Calu3 (cell line): ENCODE measurements around the gene TEX29. TPM values are rescaled to one million over a fixed set of nuclear protein-coding genes. Genes with fewer than 3 reads are reported as not detected.

ENCODE experiments used
- Bru-seq: library from RNA; stranded (reverse); fragments of 400-500 nt; gene quantifications from one replicate; lab custom pipeline; 2021; lab: Mats Ljungman, UMichigan
- BruChase-seq, 2 experiments: library from RNA; stranded (reverse); fragments of 400-500 nt; gene quantifications; one replicate each; lab custom pipeline; 2021; lab: Mats Ljungman, UMichigan
- BruUV-seq: library from RNA; stranded (reverse); fragments of 400-500 nt; replicated peaks from 2 replicates; lab custom pipeline; 2021; lab: Mats Ljungman, UMichigan
- CTCF ChIA-PET: fragments of 300-600 bp; sonication (Branson Sonifier 250); formaldehyde crosslinking; loops from one replicate; lab custom pipeline; 2022; ENCODE audit warnings: antibody characterized with exemption; lab: Charles Lee
- DNase-seq: peaks from one replicate; pipeline ENCODE4 v3.0.0; 2022
- H3K27ac Mint-ChIP-seq: one replicate; pipeline ENCODE4 v1.8.0; 2022; ENCODE audit warnings: mixed read lengths; ENCODE audit not compliant: unreplicated experiment
- H3K27me3 Mint-ChIP-seq: one replicate; pipeline ENCODE4 v1.8.0; 2022; ENCODE audit warnings: mixed read lengths; ENCODE audit not compliant: unreplicated experiment
- H3K36me3 Mint-ChIP-seq: one replicate; pipeline ENCODE4 v1.8.0; 2022; ENCODE audit warnings: mild to moderate bottlenecking, moderate library complexity, mixed read lengths; ENCODE audit not compliant: insufficient read depth, unreplicated experiment
- H3K4me1 Mint-ChIP-seq: one replicate; pipeline ENCODE4 v1.8.0; 2022; ENCODE audit warnings: mild to moderate bottlenecking, low read depth, mixed read lengths; ENCODE audit not compliant: unreplicated experiment
- H3K4me3 Mint-ChIP-seq: one replicate; pipeline ENCODE4 v1.8.0; 2022; ENCODE audit warnings: mild to moderate bottlenecking, low read depth, moderate library complexity, mixed read lengths; ENCODE audit not compliant: unreplicated experiment
- H3K9me3 Mint-ChIP-seq: one replicate; pipeline ENCODE4 v1.8.0; 2022; ENCODE audit warnings: low read depth, mixed read lengths; ENCODE audit not compliant: unreplicated experiment
- intact Hi-C: fragments of 100-400 bp; cut with micrococcal nuclease; formaldehyde crosslinking; loops from one replicate; pipeline ENCODE4 v1.10.0; 2022; ENCODE audit not compliant: unreplicated experiment
- long read RNA-seq: library from polyadenylated mRNA; stranded (forward); transcript quantifications from one replicate; pipeline ENCODE4 v2.0.0, GENCODE V29; 2022
- total RNA-seq: library from RNA; stranded (reverse); gene quantifications from 2 replicates; pipeline ENCODE4 v1.2.3, GENCODE V29; 2022
- TF ChIP-seq, protein P1 (sequence below): fragments of 200-600 bp; IDR thresholded peaks from one replicate; pipeline ENCODE4 v1.8.0; 2022; ENCODE audit warnings: antibody characterized with exemption; ENCODE audit not compliant: unreplicated experiment

The TEX29 gene
- total RNA-seq (not detected in 2 replicates), Bru-seq, nascent RNA (percentile 25 among the genes with signal in this experiment), BruChase-seq, experiment 1, labeled RNA remaining after a 6-hour chase (percentile 25 among the genes with signal in this experiment), BruChase-seq, experiment 2, labeled RNA remaining after a 2-hour chase (percentile 18 among the genes with signal in this experiment)
- long read RNA-seq: 0 reads

DNA sequence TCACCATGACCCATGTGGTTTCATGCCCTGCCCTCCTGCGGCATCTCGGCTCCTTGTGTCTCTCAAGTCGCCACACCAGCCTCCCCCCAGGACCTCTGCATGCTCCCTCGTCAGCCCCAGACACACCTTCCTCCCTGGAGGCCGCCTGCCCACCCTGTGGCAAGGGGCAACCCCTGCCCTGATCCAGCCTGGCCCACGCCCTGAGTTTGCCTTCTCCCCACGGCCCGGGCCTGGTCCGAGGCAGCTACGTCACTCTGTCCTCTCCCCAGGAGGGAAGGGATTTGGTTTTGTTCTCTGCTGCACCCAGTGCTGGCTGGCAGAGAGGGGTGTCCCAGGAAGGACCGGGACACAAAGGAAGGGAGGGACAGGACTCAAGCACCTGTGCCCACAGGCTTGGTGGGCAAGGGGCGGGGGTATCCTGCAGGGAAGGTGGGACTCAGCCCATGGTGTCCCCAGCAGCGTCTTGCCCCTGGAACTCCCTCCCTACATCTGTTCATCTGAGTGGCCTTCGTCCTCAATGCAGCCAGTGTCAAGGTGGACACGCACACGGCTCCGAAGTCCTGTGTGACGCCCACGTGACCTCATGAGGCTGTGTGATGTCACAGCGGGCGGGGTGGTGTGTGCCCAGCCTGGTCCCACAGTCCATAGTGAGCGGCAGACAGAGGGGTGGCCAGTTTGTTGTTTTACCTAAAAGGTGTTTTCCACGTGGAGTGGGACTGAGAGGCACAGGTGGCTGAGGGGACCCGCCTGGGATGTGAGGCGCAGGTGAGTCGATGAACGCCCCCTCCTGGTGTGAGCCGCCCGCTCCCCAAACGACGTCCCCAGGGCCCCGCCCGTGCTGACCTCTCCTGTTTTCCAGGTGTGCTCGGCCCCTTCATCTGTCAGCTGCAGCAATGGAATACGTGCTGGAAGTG is at the start of gene TEX29:
Gene TEX29, plus strand, starts transcription at position 645 of the 914 bp plus-strand sequence. Its CDS starts 249 bp downstream, at position 894.
- H3K27me3 Mint-ChIP-seq: no peaks in the 10 kb centered on the region

DNA sequence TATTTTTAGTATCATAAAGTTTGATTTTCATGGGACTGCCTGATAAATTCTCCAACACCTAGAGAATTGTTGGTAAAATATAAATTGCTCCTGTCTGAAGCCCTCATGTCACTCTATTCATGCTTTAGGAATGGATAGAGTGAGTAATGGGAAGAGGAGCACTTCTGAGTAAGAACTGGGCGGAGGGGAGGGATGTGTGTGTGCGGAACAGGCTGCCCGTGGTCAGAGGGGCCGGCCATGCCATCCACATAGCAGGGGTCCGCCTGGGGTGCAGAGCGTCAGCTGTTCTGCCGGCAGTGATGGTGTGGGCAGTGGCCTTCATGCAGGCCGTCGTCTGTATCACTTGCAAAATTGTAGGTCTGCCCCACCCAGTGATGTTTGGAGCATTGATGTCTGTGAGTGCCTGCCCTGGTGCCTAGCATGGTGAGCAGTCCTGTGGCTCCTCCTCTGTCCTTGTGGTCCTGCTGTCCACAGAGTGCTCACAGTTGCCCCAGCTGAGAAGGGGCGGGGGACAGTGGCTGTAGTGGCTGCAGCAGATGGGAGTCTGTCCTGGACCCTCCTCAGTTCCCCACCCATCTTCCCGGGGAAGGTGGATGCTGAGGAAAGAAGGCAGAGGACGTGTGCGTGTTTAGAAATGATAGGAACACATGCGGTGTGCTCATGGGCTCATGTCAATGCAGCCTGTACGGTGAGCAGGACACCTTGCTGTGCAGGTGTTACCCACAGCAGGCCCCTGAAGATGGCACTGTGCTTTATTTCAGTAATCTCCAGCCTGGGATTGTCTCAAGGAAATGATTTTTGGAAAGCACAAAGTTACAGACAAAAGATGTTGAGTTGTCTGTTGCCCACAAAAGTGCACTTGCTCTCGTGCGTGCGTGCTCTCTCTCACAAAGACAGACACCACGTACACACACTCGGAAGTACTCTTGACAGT is 49.4 kb upstream of the TEX29 start:
- Mint-ChIP-seq H3K27me3 (no peaks in the 10 kb centered on the region), H3K27ac (no peak overlapping the region), H3K36me3 (no peaks in the 10 kb centered on the region)

More for the DNA sequence above, at the start of gene TEX29:
- BruUV-seq: no TSS peak
- CTCF ChIA-PET: no interaction called here
- Mint-ChIP-seq H3K4me3 (no peak within 1 kb of the TSS), H3K9me3 (peaks cover 2% of the 10 kb centered on the region), H3K36me3 (no peaks in the 10 kb centered on the region), H3K27ac (no peak within 1 kb of the TSS), H3K4me1 (no peaks in the 10 kb centered on the region)
- no peak for DNase-seq
- TF ChIP-seq, protein P1, sequence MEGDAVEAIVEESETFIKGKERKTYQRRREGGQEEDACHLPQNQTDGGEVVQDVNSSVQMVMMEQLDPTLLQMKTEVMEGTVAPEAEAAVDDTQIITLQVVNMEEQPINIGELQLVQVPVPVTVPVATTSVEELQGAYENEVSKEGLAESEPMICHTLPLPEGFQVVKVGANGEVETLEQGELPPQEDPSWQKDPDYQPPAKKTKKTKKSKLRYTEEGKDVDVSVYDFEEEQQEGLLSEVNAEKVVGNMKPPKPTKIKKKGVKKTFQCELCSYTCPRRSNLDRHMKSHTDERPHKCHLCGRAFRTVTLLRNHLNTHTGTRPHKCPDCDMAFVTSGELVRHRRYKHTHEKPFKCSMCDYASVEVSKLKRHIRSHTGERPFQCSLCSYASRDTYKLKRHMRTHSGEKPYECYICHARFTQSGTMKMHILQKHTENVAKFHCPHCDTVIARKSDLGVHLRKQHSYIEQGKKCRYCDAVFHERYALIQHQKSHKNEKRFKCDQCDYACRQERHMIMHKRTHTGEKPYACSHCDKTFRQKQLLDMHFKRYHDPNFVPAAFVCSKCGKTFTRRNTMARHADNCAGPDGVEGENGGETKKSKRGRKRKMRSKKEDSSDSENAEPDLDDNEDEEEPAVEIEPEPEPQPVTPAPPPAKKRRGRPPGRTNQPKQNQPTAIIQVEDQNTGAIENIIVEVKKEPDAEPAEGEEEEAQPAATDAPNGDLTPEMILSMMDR: no peak
- intact Hi-C loops: no loop called here

GRCh38 chr13:111272117-111272516 is 48.3 kb upstream of the TEX29 start:
- H3K4me3 Mint-ChIP-seq: no peak overlapping the region
- TF ChIP-seq, protein P1: no peak
- no TSS peak for BruUV-seq
- intact Hi-C loops: no loop called here
- H3K4me1 Mint-ChIP-seq: no peaks in the 10 kb centered on the region
- no peak for DNase-seq
- no peaks in the 10 kb centered on the region for H3K9me3 Mint-ChIP-seq
- H3K27me3 Mint-ChIP-seq: no peaks in the 10 kb centered on the region
- no peaks in the 10 kb centered on the region for H3K36me3 Mint-ChIP-seq
- CTCF ChIA-PET: no interaction called here
- H3K27ac Mint-ChIP-seq: no peak overlapping the region

More for the DNA sequence above, 49.4 kb upstream of the TEX29 start:
- Mint-ChIP-seq H3K4me1 (no peaks in the 10 kb centered on the region), H3K4me3 (no peak overlapping the region), H3K9me3 (no peaks in the 10 kb centered on the region)
- CTCF ChIA-PET: no interaction called here
- TF ChIP-seq, protein P1: no peak
- intact Hi-C loops: no loop called here
- no peak for DNase-seq
- no TSS peak for BruUV-seq

- DNase-seq: no peak
- Mint-ChIP-seq H3K36me3 (no peaks in the 10 kb centered on the region), H3K4me3 (no peak overlapping the region), H3K27me3 (no peaks in the 10 kb centered on the region), H3K9me3 (no peaks in the 10 kb centered on the region), H3K27ac (no peak overlapping the region), H3K4me1 (no peaks in the 10 kb centered on the region)
- TF ChIP-seq, protein P1: no peak
- BruUV-seq: no TSS peak
- intact Hi-C loops: no loop called here
- CTCF ChIA-PET: no interaction called here
Measured at GRCh38 chr13:111275382-111275781, 45.1 kb upstream of the TEX29 start.
